ENCODE measurements around the gene TSEN34.
"Not testable (repeated sequence)": the region's sequence is repeated elsewhere in the genome, so short reads cannot be mapped to it uniquely, and the experiment has no call there.

- TF ChIP-seq, protein P1, sequence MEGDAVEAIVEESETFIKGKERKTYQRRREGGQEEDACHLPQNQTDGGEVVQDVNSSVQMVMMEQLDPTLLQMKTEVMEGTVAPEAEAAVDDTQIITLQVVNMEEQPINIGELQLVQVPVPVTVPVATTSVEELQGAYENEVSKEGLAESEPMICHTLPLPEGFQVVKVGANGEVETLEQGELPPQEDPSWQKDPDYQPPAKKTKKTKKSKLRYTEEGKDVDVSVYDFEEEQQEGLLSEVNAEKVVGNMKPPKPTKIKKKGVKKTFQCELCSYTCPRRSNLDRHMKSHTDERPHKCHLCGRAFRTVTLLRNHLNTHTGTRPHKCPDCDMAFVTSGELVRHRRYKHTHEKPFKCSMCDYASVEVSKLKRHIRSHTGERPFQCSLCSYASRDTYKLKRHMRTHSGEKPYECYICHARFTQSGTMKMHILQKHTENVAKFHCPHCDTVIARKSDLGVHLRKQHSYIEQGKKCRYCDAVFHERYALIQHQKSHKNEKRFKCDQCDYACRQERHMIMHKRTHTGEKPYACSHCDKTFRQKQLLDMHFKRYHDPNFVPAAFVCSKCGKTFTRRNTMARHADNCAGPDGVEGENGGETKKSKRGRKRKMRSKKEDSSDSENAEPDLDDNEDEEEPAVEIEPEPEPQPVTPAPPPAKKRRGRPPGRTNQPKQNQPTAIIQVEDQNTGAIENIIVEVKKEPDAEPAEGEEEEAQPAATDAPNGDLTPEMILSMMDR (IDR thresholded peaks at IDR 0.05; ENCODE audit: insufficient read depth, low read depth, low read length) = not testable (repeated sequence)
- TF ChIP-seq EZH2 (IDR thresholded peaks at IDR 0.05; ENCODE audit: insufficient read depth, low read length) = not testable (repeated sequence)
Observed at GRCh38 chr19:54214734-54215133, 23.6 kb downstream of the TSEN34 start.

Data from astrocyte (in vitro differentiated cells and primary cell).